NCI-H2029 treated with DMSO at 0.1 percent for 48 hours (cell line): ENCODE results near the gene ZNF664.

Source experiments
- DNase-seq: peaks from one replicate; lab custom pipeline; 2025; lab: John Stamatoyannopoulos, UW

Gene ZNF664

GRCh38 chr12:123958876-123959275, 14.1 kb upstream of the ZNF664 start:
- no peak for DNase-seq

GRCh38 chr12:123960029-123960735, 12.8 kb upstream of the ZNF664 start:
- no peak for DNase-seq

GRCh38 chr12:123960856-123961255, 12.2 kb upstream of the ZNF664 start:
- DNase-seq, result no peak

GRCh38 chr12:123961585-123962345, 11.2 kb upstream of the ZNF664 start:
- no peak for DNase-seq

- no peak for DNase-seq
Observed at GRCh38 chr12:123962513-123962912, 10.5 kb upstream of the ZNF664 start.

GRCh38 chr12:123963821-123964220, 9.2 kb upstream of the ZNF664 start:
- DNase-seq, result no peak

GRCh38 chr12:123965382-123965781, 7.6 kb upstream of the ZNF664 start:
- DNase-seq, result no peak

GRCh38 chr12:123966596-123966995, 6.4 kb upstream of the ZNF664 start:
- no peak for DNase-seq

- no peak for DNase-seq
Observed at GRCh38 chr12:123967121-123967586, 5.9 kb upstream of the ZNF664 start.

GRCh38 chr12:123971449-123971769, 1.6 kb upstream of the ZNF664 start:
- DNase-seq, result no peak

GRCh38 chr12:123971770-123972456, 1.1 kb upstream of the ZNF664 start:
- no peak for DNase-seq

- DNase-seq, result no peak
Observed at GRCh38 chr12:123973552-123974341, 732 bp downstream of the ZNF664 start.

- DNase-seq, result no peak
Observed at GRCh38 chr12:123976227-123976826, 3.3 kb downstream of the ZNF664 start.

- no peak for DNase-seq
Observed at GRCh38 chr12:123979566-123979965, 6.6 kb downstream of the ZNF664 start.

- DNase-seq, result no peak
Observed at GRCh38 chr12:123982269-123982668, 9.3 kb downstream of the ZNF664 start.

GRCh38 chr12:123983822-123984485, 10.9 kb downstream of the ZNF664 start:
- DNase-seq, result no peak

GRCh38 chr12:123984903-123985302, 11.9 kb downstream of the ZNF664 start:
- no peak for DNase-seq

- no peak for DNase-seq
Observed at GRCh38 chr12:123986374-123986965, 13.5 kb downstream of the ZNF664 start.

GRCh38 chr12:123987022-123987421, 14.0 kb downstream of the ZNF664 start:
- no peak for DNase-seq

GRCh38 chr12:123989168-123989567, 16.2 kb downstream of the ZNF664 start:
- no peak for DNase-seq

- no peak for DNase-seq
Observed at GRCh38 chr12:123989753-123990152, 16.7 kb downstream of the ZNF664 start.
